H1 (cell line): ENCODE data around the gene SORL1-AS1.

Experiments
- SIX5 ChIP-seq: IDR thresholded peaks from 2 replicates; pipeline ENCODE4 v1.6.1; 2011; ENCODE audit warnings: mild to moderate bottlenecking, low read depth, low read length
- TF ChIP-seq, protein P1 (sequence below): fragments of 300-600 bp; sonication (generic); IDR thresholded peaks from 2 replicates; pipeline ENCODE4 v1.7.1; 2012; ENCODE audit warnings: low read length, moderate library complexity, mild to moderate bottlenecking, inconsistent platforms; ENCODE audit not compliant: insufficient replicate concordance

The SORL1-AS1 gene

GRCh38 chr11:121483805-121484480 lies 31.2 kb upstream of the SORL1-AS1 start (continued):
- TF ChIP-seq, protein P1, sequence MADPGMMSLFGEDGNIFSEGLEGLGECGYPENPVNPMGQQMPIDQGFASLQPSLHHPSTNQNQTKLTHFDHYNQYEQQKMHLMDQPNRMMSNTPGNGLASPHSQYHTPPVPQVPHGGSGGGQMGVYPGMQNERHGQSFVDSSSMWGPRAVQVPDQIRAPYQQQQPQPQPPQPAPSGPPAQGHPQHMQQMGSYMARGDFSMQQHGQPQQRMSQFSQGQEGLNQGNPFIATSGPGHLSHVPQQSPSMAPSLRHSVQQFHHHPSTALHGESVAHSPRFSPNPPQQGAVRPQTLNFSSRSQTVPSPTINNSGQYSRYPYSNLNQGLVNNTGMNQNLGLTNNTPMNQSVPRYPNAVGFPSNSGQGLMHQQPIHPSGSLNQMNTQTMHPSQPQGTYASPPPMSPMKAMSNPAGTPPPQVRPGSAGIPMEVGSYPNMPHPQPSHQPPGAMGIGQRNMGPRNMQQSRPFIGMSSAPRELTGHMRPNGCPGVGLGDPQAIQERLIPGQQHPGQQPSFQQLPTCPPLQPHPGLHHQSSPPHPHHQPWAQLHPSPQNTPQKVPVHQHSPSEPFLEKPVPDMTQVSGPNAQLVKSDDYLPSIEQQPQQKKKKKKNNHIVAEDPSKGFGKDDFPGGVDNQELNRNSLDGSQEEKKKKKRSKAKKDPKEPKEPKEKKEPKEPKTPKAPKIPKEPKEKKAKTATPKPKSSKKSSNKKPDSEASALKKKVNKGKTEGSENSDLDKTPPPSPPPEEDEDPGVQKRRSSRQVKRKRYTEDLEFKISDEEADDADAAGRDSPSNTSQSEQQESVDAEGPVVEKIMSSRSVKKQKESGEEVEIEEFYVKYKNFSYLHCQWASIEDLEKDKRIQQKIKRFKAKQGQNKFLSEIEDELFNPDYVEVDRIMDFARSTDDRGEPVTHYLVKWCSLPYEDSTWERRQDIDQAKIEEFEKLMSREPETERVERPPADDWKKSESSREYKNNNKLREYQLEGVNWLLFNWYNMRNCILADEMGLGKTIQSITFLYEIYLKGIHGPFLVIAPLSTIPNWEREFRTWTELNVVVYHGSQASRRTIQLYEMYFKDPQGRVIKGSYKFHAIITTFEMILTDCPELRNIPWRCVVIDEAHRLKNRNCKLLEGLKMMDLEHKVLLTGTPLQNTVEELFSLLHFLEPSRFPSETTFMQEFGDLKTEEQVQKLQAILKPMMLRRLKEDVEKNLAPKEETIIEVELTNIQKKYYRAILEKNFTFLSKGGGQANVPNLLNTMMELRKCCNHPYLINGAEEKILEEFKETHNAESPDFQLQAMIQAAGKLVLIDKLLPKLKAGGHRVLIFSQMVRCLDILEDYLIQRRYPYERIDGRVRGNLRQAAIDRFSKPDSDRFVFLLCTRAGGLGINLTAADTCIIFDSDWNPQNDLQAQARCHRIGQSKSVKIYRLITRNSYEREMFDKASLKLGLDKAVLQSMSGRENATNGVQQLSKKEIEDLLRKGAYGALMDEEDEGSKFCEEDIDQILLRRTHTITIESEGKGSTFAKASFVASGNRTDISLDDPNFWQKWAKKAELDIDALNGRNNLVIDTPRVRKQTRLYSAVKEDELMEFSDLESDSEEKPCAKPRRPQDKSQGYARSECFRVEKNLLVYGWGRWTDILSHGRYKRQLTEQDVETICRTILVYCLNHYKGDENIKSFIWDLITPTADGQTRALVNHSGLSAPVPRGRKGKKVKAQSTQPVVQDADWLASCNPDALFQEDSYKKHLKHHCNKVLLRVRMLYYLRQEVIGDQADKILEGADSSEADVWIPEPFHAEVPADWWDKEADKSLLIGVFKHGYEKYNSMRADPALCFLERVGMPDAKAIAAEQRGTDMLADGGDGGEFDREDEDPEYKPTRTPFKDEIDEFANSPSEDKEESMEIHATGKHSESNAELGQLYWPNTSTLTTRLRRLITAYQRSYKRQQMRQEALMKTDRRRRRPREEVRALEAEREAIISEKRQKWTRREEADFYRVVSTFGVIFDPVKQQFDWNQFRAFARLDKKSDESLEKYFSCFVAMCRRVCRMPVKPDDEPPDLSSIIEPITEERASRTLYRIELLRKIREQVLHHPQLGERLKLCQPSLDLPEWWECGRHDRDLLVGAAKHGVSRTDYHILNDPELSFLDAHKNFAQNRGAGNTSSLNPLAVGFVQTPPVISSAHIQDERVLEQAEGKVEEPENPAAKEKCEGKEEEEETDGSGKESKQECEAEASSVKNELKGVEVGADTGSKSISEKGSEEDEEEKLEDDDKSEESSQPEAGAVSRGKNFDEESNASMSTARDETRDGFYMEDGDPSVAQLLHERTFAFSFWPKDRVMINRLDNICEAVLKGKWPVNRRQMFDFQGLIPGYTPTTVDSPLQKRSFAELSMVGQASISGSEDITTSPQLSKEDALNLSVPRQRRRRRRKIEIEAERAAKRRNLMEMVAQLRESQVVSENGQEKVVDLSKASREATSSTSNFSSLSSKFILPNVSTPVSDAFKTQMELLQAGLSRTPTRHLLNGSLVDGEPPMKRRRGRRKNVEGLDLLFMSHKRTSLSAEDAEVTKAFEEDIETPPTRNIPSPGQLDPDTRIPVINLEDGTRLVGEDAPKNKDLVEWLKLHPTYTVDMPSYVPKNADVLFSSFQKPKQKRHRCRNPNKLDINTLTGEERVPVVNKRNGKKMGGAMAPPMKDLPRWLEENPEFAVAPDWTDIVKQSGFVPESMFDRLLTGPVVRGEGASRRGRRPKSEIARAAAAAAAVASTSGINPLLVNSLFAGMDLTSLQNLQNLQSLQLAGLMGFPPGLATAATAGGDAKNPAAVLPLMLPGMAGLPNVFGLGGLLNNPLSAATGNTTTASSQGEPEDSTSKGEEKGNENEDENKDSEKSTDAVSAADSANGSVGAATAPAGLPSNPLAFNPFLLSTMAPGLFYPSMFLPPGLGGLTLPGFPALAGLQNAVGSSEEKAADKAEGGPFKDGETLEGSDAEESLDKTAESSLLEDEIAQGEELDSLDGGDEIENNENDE = no peak
- no peak for TF ChIP-seq SIX5
- TF ChIP-seq, all 59 proteins: peak for 0
